SJSA1 (cell line): ENCODE results near the gene PKP4. TPM values are rescaled to one million over a fixed set of nuclear protein-coding genes. Genes with fewer than 3 reads are reported as not detected.
A peak's percentile ranks its signal among the peaks of the same experiment; 100 is the strongest.
"Not testable (repeated sequence)": the region's sequence is repeated elsewhere in the genome, so short reads cannot be mapped to it uniquely, and the experiment has no call there.

ENCODE experiments used
- DNase-seq, 2 experiments: peaks; one replicate each; pipeline ENCODE4 v3.0.0-alpha.2; 2015 to 2020; ENCODE audit warnings: low spot score in 2 of 2, low read depth in 1 of 2
- H3K27ac ChIP-seq: fragments of 250-450 bp; sonication (Bioruptor Pico); 2 replicates; pipeline ENCODE4 v1.5.1; 2020; ENCODE audit warnings: mild to moderate bottlenecking, moderate library complexity
- H3K27me3 ChIP-seq: fragments of 250-450 bp; sonication (Bioruptor Pico); replicated peaks from 2 replicates; pipeline ENCODE4 v1.5.1; 2020; ENCODE audit warnings: mild to moderate bottlenecking, moderate library complexity
- H3K36me3 ChIP-seq: fragments of 250-450 bp; sonication (Bioruptor Pico); 2 replicates; pipeline ENCODE4 v1.5.1; 2020; ENCODE audit warnings: mild to moderate bottlenecking
- H3K4me1 ChIP-seq: fragments of 250-450 bp; sonication (Bioruptor Pico); replicated peaks from 2 replicates; pipeline ENCODE4 v1.6.1; 2021; ENCODE audit warnings: mild to moderate bottlenecking
- H3K4me3 ChIP-seq: fragments of 250-450 bp; sonication (Bioruptor Pico); 2 replicates; pipeline ENCODE4 v1.5.1; 2020; ENCODE audit warnings: mild to moderate bottlenecking
- H3K9me3 ChIP-seq: fragments of 250-450 bp; sonication (Bioruptor Pico); replicated peaks from 2 replicates; pipeline ENCODE4 v1.5.1; 2020; ENCODE audit warnings: mild to moderate bottlenecking
- total RNA-seq: library from RNA; depleted of rRNA; stranded (reverse); fragments of >200 nt; shearing (Covaris generic); gene quantifications from 2 replicates; pipeline ENCODE4 v1.2.3, GENCODE V29; 2014; rRNA removed

The PKP4 gene, protein sequence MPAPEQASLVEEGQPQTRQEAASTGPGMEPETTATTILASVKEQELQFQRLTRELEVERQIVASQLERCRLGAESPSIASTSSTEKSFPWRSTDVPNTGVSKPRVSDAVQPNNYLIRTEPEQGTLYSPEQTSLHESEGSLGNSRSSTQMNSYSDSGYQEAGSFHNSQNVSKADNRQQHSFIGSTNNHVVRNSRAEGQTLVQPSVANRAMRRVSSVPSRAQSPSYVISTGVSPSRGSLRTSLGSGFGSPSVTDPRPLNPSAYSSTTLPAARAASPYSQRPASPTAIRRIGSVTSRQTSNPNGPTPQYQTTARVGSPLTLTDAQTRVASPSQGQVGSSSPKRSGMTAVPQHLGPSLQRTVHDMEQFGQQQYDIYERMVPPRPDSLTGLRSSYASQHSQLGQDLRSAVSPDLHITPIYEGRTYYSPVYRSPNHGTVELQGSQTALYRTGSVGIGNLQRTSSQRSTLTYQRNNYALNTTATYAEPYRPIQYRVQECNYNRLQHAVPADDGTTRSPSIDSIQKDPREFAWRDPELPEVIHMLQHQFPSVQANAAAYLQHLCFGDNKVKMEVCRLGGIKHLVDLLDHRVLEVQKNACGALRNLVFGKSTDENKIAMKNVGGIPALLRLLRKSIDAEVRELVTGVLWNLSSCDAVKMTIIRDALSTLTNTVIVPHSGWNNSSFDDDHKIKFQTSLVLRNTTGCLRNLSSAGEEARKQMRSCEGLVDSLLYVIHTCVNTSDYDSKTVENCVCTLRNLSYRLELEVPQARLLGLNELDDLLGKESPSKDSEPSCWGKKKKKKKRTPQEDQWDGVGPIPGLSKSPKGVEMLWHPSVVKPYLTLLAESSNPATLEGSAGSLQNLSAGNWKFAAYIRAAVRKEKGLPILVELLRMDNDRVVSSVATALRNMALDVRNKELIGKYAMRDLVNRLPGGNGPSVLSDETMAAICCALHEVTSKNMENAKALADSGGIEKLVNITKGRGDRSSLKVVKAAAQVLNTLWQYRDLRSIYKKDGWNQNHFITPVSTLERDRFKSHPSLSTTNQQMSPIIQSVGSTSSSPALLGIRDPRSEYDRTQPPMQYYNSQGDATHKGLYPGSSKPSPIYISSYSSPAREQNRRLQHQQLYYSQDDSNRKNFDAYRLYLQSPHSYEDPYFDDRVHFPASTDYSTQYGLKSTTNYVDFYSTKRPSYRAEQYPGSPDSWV
- total RNA-seq = 56.1 and 61.0 TPM in 2 replicates

DNA sequence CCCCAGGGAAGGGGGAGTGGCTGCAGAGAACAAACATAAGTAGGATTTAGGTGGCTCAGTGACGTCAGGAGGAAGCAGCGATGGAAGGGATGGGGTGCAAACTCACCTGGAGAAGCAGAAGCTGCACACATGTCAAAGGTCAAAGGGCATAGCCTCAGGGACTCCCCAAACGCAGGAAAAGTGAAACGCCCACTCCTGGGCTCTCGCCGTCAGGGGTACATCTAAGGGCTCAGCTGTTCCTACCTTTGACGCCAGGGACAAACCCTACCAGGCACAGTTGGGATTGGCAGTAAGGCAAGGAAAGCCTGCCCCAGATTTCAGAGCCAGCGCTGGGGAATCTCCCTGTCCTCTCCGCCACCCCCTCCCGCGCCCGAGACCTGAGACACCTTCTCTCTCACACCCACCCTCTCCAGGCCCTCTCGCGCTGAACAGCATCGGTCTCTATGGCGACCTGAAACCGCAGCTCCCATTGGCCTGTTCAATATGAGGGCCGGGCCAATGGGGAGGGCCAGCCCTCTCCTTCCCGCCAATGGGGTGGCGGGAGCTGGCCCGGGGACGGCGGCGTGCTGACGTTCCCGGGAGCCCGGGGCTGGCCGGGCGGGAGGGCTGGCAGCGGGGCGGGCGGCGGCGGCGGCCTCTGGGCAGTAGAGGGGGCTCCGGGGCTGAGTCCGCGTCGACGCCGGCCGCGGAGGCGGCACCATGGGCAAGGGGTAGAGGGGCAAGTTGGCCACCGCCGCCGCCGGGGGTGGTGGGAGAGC lies at the start of gene PKP4, which contains the start of gene CCDC148:
PKP4 (plus strand) TSS at position 644 of the 758 bp plus-strand sequence. CDS start 76,233 bp downstream, outside the sequence.
CCDC148 (minus strand) TSS at position 445 of the 758 bp plus-strand sequence; CDS start at position 131, 314 bp downstream.
- peak; percentile 93 for DNase-seq
- Histone ChIP-seq H3K4me3 (peak within 1 kb of the TSS; percentile 86), H3K27ac (peak within 1 kb of the TSS; percentile 91), H3K4me1 (peaks cover 24% of the 10 kb centered on the region), H3K27me3 (no peaks in the 10 kb centered on the region), H3K9me3 (no peaks in the 10 kb centered on the region; the same call in 1 of the 2 replicates), H3K36me3 (peaks cover 19% of the 10 kb centered on the region)

GRCh38 chr2:158407031-158407430 lies 49.7 kb upstream of the PKP4 start:
- Histone ChIP-seq H3K36me3 (no peaks in the 10 kb centered on the region), H3K4me1 (peaks cover 14% of the 10 kb centered on the region), H3K27ac (no peak overlapping the region), H3K27me3 (no peaks in the 10 kb centered on the region), H3K4me3 (no peak overlapping the region), H3K9me3 (0 out of 2 replicates have a peak, but pooled peaks cover 2% of the 10 kb centered on the region)
- no peak for DNase-seq

GRCh38 chr2:158410132-158410531 lies 46.6 kb upstream of the PKP4 start:
- Histone ChIP-seq H3K4me1 (peaks cover 32% of the 10 kb centered on the region), H3K27ac (no peak overlapping the region), H3K36me3 (no peaks in the 10 kb centered on the region), H3K9me3 (0 out of 2 replicates have a peak, but pooled peaks cover 2% of the 10 kb centered on the region), H3K4me3 (no peak overlapping the region), H3K27me3 (no peaks in the 10 kb centered on the region)
- DNase-seq = no peak

- peak overlapping the region; percentile 96 for H3K27ac ChIP-seq
- no peak overlapping the region for H3K4me3 ChIP-seq
- no peaks in the 10 kb centered on the region for H3K27me3 ChIP-seq
These were observed 45.0 kb upstream of the PKP4 start for GRCh38 chr2:158411748-158412147.

DNA sequence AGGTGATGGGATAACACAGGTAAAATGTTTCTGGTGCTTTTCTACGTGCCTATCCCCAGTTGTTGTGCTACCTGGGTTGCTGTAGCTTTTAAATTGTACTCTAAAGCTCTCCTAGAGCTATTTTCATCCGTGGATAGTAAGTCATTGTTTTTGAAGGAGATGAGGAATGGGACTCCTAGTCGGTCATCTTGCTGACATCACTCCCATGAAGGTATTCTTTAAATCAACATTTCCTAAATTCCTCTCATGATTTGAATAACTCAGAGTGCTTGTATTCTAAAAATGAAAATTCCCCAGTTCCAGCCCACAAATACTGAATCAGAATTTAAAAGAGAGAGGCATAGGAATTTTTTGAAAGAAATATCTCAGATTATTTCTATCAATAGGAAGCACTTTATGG lies 44.5 kb upstream of the PKP4 start:
- H3K27ac ChIP-seq = peak overlapping the region; percentile 96

More at GRCh38 chr2:158411748-158412147, 45.0 kb upstream of the PKP4 start:
- no peak for DNase-seq
- Histone ChIP-seq H3K9me3 (peaks cover 7% of the 10 kb centered on the region; the same call in 1 of the 2 replicates), H3K4me1 (peaks cover 35% of the 10 kb centered on the region), H3K36me3 (no peaks in the 10 kb centered on the region)

GRCh38 chr2:158413581-158413980 lies 43.2 kb upstream of the PKP4 start:
- Histone ChIP-seq H3K4me3 (no peak overlapping the region), H3K4me1 (peaks cover 35% of the 10 kb centered on the region), H3K27ac (peak overlapping the region; percentile 96), H3K36me3 (no peaks in the 10 kb centered on the region), H3K9me3 (peaks cover 7% of the 10 kb centered on the region; the same call in 1 of the 2 replicates), H3K27me3 (no peaks in the 10 kb centered on the region)
- DNase-seq = peak in 1 of 2 experiments; percentile 59

More for the DNA sequence above, 44.5 kb upstream of the PKP4 start:
- Histone ChIP-seq H3K9me3 (peaks cover 7% of the 10 kb centered on the region; the same call in 1 of the 2 replicates), H3K27me3 (no peaks in the 10 kb centered on the region), H3K4me1 (peaks cover 35% of the 10 kb centered on the region), H3K36me3 (no peaks in the 10 kb centered on the region), H3K4me3 (no peak overlapping the region)
- DNase-seq = peak in 1 of 2 experiments; percentile 85

- Histone ChIP-seq H3K4me1 (peaks cover 35% of the 10 kb centered on the region), H3K9me3 (peaks cover 7% of the 10 kb centered on the region), H3K27ac (peak overlapping the region; percentile 96), H3K36me3 (no peaks in the 10 kb centered on the region), H3K27me3 (no peaks in the 10 kb centered on the region), H3K4me3 (no peak overlapping the region)
- peak in 1 of 2 experiments; percentile 90 for DNase-seq
These were observed 42.2 kb upstream of the PKP4 start for GRCh38 chr2:158414538-158414937.

DNA sequence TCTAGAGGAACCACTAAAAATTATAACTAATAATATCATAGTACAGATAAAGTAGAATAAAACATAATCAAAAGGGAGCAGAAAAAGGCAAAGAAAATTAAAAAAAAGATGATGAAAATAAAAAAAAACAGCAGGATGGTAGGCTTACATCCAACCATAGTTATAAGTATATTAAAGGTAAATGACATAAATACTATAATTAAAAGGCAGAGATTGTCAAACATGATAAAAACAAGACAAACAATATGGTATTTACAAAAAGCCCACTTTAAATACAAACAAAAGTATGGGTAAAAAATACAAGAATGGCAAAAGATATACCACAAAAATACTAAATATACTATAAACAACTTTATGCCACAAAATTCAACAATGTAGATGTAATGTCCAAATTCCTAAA lies 24.6 kb upstream of the PKP4 start:
- Histone ChIP-seq H3K27me3 (no peaks in the 10 kb centered on the region), H3K9me3 (no peaks in the 10 kb centered on the region; the same call in 1 of the 2 replicates), H3K36me3 (no peaks in the 10 kb centered on the region), H3K4me3 (no peak overlapping the region), H3K27ac (no peak overlapping the region), H3K4me1 (no peaks in the 10 kb centered on the region)
- DNase-seq = no peak

- H3K36me3 ChIP-seq, H3K27ac ChIP-seq, H3K27me3 ChIP-seq, H3K4me1 ChIP-seq, H3K9me3 ChIP-seq, DNase-seq, H3K4me3 ChIP-seq: not testable (repeated sequence)
These were observed 23.0 kb upstream of the PKP4 start for GRCh38 chr2:158433716-158434115.

DNA sequence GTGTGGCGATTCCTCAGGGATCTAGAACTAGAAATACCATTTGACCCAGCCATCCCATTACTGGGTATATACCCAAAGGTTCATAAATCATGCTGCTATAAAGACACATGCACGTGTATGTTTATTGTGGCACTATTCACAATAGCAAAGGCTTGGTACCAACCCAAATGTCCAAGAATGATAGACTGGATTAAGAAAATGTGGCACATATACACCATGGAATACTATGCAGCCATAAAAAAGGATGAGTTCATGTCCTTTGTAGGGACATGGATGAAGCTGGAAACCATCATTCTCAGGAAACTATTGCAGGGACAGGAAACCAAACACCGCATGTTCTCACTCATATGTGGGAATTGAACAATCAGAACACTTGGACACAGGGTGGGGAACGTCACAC lies 17.7 kb upstream of the PKP4 start:
- not testable (repeated sequence) for H3K4me3 ChIP-seq, H3K9me3 ChIP-seq, DNase-seq, H3K27me3 ChIP-seq, H3K4me1 ChIP-seq, H3K27ac ChIP-seq, H3K36me3 ChIP-seq

DNA sequence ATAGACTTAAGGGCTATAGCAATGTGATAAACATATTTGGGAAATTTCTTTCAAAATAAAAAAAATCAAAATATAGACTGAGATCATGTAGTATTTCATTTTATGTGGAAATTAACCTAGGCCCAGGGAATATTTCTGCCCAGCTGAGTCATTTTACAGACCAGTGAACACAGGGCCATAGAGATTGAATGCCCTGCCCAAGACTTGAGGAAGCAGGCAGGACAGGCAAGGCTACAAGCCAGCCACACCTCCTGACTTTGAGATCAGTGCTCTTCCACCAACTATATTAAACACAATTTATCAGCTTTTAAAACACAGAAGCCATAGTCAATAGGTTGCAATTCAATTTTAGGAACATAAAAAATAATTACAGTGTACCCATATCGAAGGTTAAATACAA lies 13.1 kb upstream of the PKP4 start:
- Histone ChIP-seq H3K4me1 (no peaks in the 10 kb centered on the region), H3K27ac (no peak overlapping the region), H3K9me3 (no peaks in the 10 kb centered on the region), H3K4me3 (no peak overlapping the region), H3K27me3 (no peaks in the 10 kb centered on the region), H3K36me3 (no peaks in the 10 kb centered on the region)
- no peak for DNase-seq

DNA sequence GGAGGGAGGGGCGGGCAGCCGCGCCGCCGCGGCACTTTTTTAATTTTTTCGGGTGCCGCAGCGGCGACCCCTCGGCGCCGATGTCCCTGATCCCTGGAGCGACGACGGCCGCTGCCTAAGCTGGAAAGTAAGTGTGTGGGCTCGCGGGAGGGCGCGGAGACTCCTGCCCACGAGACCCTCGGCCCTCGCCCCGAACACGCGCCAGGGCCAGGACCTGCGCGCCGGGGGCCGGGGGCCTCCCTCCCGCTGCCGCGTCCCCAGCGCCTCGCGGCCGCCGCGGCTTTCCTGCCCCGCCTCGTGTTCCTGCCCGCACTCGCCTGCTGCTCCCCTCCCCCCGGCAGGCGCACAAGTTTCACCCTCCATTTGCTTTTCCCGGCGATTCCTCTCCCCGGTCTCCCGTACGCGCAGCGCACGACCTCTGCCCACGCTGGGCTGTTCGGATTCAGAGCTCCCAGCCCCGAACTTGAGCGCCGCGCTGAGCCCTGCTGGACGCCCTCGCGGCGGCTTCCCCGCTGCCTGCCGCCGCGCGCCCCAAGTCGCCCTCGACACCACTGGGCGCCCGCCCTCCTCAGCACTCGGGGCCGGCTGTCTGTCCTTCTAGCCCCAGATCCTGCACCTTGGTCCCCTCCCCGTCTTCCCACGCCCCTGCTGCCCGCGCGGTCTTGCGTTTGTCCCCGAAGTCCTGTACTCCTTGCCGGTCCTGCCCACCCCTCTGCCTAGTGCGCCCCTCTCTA lies 507 bp downstream of the PKP4 start:
- no peaks in the 10 kb centered on the region; the same call in 1 of the 2 replicates for H3K9me3 ChIP-seq
- peak overlapping the region; percentile 86 for H3K4me3 ChIP-seq
- no peaks in the 10 kb centered on the region for H3K27me3 ChIP-seq
- peaks cover 19% of the 10 kb centered on the region for H3K36me3 ChIP-seq
- peaks cover 24% of the 10 kb centered on the region for H3K4me1 ChIP-seq
- H3K27ac ChIP-seq = peak overlapping the region; percentile 91
- peak; percentile 74 to 86 for DNase-seq
